HG03060 (cell line): ENCODE data around the gene IRF8.

Experiments
- ATAC-seq: cut with Tn5 transposase; IDR thresholded peaks from one replicate; pipeline ENCODE4 v1.9.1; 2021; ENCODE audit warnings: low read depth, moderate number of reproducible peaks; ENCODE audit not compliant: unreplicated experiment

IRF8 gene

GRCh38 chr16:85911251-85911930, 12.4 kb downstream of the IRF8 start:
- no peak for ATAC-seq

GRCh38 chr16:85912211-85912974, 13.4 kb downstream of the IRF8 start:
- ATAC-seq, result no peak

- ATAC-seq, result no peak
These were observed 14.2 kb downstream of the IRF8 start for GRCh38 chr16:85913141-85913601.

GRCh38 chr16:85913688-85914422, 14.9 kb downstream of the IRF8 start:
- ATAC-seq, result no peak

- ATAC-seq, result no peak
These were observed 15.4 kb downstream of the IRF8 start for GRCh38 chr16:85914423-85914794.

GRCh38 chr16:85915125-85915845, 16.3 kb downstream of the IRF8 start:
- no peak for ATAC-seq

- no peak for ATAC-seq
These were observed 17.4 kb downstream of the IRF8 start for GRCh38 chr16:85916141-85916890.

GRCh38 chr16:85917012-85917411, 18.1 kb downstream of the IRF8 start:
- ATAC-seq, result no peak

- ATAC-seq, result no peak
These were observed 19.0 kb downstream of the IRF8 start for GRCh38 chr16:85917959-85918358.

GRCh38 chr16:85918436-85918835, 19.5 kb downstream of the IRF8 start:
- no peak for ATAC-seq

GRCh38 chr16:85919271-85920267, 20.6 kb downstream of the IRF8 start:
- no peak for ATAC-seq

- ATAC-seq, result no peak
These were observed 22.1 kb downstream of the IRF8 start for GRCh38 chr16:85921026-85921425.

- no peak for ATAC-seq
These were observed 24.4 kb downstream of the IRF8 start for GRCh38 chr16:85923153-85924021.

GRCh38 chr16:85924675-85925074, 25.7 kb downstream of the IRF8 start:
- no peak for ATAC-seq

- ATAC-seq, result no peak
These were observed 27.4 kb downstream of the IRF8 start for GRCh38 chr16:85926370-85926769.

- ATAC-seq, result no peak
These were observed 28.4 kb downstream of the IRF8 start for GRCh38 chr16:85927371-85927770.

- no peak for ATAC-seq
These were observed 29.0 kb downstream of the IRF8 start for GRCh38 chr16:85927959-85928358.

- no peak for ATAC-seq
These were observed 29.4 kb downstream of the IRF8 start for GRCh38 chr16:85928401-85928820.
